Body of pancreas (tissue), 4 donors: ENCODE measurements around the gene DDX10. TPM values are rescaled to one million over a fixed set of nuclear protein-coding genes. Genes with fewer than 3 reads are reported as not detected.
"Not testable (repeated sequence)": the region's sequence is repeated elsewhere in the genome, so short reads cannot be mapped to it uniquely, and the experiment has no call there.

Experiments
- ATAC-seq: fragments of 150-250 bp; one replicate; pipeline ENCODE4 v1.9.1; 2016
- DNase-seq, 4 donors: peaks; one replicate each; pipeline ENCODE4 v3.0.0-alpha.2; 2019
- H3K27ac ChIP-seq, 4 donors: fragments of 200-600 bp; sonication (generic); 1 replicate in 3 of 4; 2 replicates in 1 of 4; pipeline versions ENCODE4 v1.5.1 to v1.6.1; 2016 to 2019; ENCODE audit warnings: mild to moderate bottlenecking in 1 of 4, mixed read lengths in 1 of 4, moderate library complexity in 1 of 4
- H3K27me3 ChIP-seq, 2 donors: fragments of 200-600 bp; sonication (generic); one replicate each; pipeline ENCODE4 v1.6.0; 2016; ENCODE audit warnings: mild to moderate bottlenecking in 1 of 2
- H3K36me3 ChIP-seq, 2 donors: fragments of 200-600 bp; sonication (generic); replicated peaks in 1 of 2; 2 replicates each; pipeline ENCODE4 v1.5.1; 2016; ENCODE audit warnings: low read depth in 2 of 2; ENCODE audit not compliant: insufficient read depth in 1 of 2
- H3K4me1 ChIP-seq: fragments of 200-600 bp; sonication (generic); one replicate; pipeline ENCODE4 v1.6.0; 2016
- H3K4me3 ChIP-seq, 2 donors: fragments of 200-600 bp; sonication (generic); 1 replicate in 1 of 2; 2 replicates in 1 of 2; pipeline ENCODE4 v1.5.1; 2016 to 2019
- H3K9me3 ChIP-seq, 3 donors: fragments of 200-600 bp; sonication (generic); 1 replicate in 2 of 3; 2 replicates in 1 of 3; pipeline ENCODE4 v1.5.1; 2016
- POLR2A ChIP-seq, 3 donors: fragments of 450-650 bp; IDR thresholded peaks; one replicate each; pipeline ENCODE4 v1.6.1; 2016; ENCODE audit warnings: antibody characterized with exemption in 3 of 3, mild to moderate bottlenecking in 2 of 3
- WGBS, 2 donors: methylation state at CpG; one replicate each; pipeline ENCODE4 v1.1.5; 2017; 5-methylcytosine and 5-hydroxymethylcytosine counted together
- intact Hi-C: fragments of 100-400 bp; cut with DNase I; formaldehyde crosslinking; loops from one replicate; pipeline ENCODE4 v1.15.1; 2023
- total RNA-seq, 2 donors: library from RNA; depleted of rRNA; stranded (reverse); fragments of >200 nt; gene quantifications; one replicate each; pipeline ENCODE4 v1.1.0, GENCODE V29; 2016
- TF ChIP-seq, protein P1 (sequence below), 7 experiments: fragments of 450-650 bp in 4 of 7; fragments of 200-600 bp in 3 of 7; sonication (generic) in 3 of 7; IDR thresholded peaks; one replicate each; pipeline ENCODE4 v1.5.1; 2016 to 2019; ENCODE audit warnings: antibody characterized with exemption in 7 of 7

DDX10 gene
- total RNA-seq, 2 donors from 2014 or later = 11.7 to 18.5 TPM

- ATAC-seq (no peak), DNase-seq (no peak)
- no peak for TF ChIP-seq POLR2A (IDR thresholded peaks at IDR 0.05)
- TF ChIP-seq, protein P1, sequence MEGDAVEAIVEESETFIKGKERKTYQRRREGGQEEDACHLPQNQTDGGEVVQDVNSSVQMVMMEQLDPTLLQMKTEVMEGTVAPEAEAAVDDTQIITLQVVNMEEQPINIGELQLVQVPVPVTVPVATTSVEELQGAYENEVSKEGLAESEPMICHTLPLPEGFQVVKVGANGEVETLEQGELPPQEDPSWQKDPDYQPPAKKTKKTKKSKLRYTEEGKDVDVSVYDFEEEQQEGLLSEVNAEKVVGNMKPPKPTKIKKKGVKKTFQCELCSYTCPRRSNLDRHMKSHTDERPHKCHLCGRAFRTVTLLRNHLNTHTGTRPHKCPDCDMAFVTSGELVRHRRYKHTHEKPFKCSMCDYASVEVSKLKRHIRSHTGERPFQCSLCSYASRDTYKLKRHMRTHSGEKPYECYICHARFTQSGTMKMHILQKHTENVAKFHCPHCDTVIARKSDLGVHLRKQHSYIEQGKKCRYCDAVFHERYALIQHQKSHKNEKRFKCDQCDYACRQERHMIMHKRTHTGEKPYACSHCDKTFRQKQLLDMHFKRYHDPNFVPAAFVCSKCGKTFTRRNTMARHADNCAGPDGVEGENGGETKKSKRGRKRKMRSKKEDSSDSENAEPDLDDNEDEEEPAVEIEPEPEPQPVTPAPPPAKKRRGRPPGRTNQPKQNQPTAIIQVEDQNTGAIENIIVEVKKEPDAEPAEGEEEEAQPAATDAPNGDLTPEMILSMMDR (IDR thresholded peaks at IDR 0.05) = no peak
- Histone ChIP-seq H3K27me3 (no peaks in the 10 kb centered on the region), H3K27ac (no peak overlapping the region), H3K9me3 (no peaks in the 10 kb centered on the region), H3K4me3 (no peak overlapping the region), H3K4me1 (no peaks in the 10 kb centered on the region), H3K36me3 (no peaks in the 10 kb centered on the region)
- intact Hi-C loops = no loop called here
- WGBS, 2 donors = 89 to 94% methylated on average over 1 of the region's 1 CpG
Observed at GRCh38 chr11:108639146-108639545, 25.7 kb upstream of the DDX10 start.

DNA sequence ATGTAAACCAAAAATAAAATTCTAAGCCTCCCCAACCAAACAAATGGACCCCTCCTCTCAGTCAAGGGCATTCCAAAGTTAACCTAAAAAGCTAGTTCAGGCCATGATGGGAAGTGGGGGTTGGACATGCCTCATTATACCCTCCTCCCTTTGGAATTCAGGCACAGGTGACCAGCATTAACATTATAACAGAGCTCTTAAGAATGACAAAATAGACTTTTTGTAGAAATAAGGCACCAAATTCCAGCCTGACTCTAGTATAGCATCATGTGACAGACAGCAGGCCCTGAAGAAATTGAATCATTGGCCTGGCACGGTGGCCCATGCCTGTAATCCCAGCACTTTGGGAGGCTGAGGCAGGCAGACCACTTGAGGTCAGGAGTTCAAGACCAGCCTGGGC is 23.1 kb upstream of the DDX10 start:
- WGBS, 2 donors = 82 to 89% methylated on average over 1 of the region's 1 CpG
- ATAC-seq, H3K4me3 ChIP-seq, H3K4me1 ChIP-seq, H3K27ac ChIP-seq, H3K36me3 ChIP-seq, DNase-seq, H3K9me3 ChIP-seq, H3K27me3 ChIP-seq, intact Hi-C loops: not testable (repeated sequence)

DNA sequence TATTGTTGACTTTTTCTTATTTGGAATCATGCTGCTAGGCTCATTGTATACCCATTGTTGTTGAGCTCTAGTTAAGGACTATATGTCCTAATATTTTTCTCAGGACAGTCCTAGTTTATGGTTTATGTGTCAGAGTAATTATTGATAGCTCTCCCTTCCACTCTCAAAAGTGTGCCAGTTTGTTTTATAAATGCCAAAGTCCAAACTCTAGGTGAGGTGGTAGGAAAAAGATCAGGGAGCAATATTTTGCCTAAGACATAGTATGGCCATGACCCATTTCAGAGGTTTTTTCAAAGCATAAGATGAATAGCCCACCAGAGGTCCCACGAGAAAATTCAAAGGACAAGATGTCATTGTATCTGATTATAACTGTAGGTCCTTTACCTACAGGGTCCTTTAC is 20.9 kb upstream of the DDX10 start:
- peaks cover 15% of the 10 kb centered on the region for H3K4me1 ChIP-seq
- H3K27ac ChIP-seq = no peak overlapping the region
- no peaks in the 10 kb centered on the region for H3K27me3 ChIP-seq
- TF ChIP-seq POLR2A (IDR thresholded peaks at IDR 0.05) = no peak
- TF ChIP-seq, protein P1 (IDR thresholded peaks at IDR 0.05) = no peak
- no peak for DNase-seq
- no peaks in the 10 kb centered on the region for H3K9me3 ChIP-seq
- no peak for ATAC-seq
- H3K4me3 ChIP-seq = no peak overlapping the region
- 23 to 53% methylated on average over 1 of the region's 1 CpG for WGBS, 2 donors
- no peaks in the 10 kb centered on the region for H3K36me3 ChIP-seq
- intact Hi-C loops = no loop called here

DNA sequence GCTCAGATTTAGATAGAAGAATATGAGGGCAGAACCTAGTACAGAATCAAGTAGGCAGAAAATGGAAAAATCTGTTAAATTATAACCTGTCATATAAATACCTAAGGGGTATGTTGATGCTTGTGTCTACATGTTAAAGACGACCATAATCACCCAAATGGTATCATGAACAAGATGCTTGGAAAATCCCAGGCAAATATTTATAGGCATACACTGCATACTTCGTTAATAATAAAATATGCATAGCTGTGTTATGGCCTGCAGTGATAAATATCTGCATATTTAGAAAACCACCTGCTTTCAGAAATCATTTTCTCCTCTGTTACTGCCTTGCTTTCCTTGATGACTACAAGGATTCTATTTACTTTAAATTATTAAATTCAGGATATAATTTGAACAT is 18.9 kb upstream of the DDX10 start:
- 59 to 77% methylated on average over 2 of the region's 2 CpGs for WGBS, 2 donors
- H3K4me1 ChIP-seq = peaks cover 15% of the 10 kb centered on the region
- intact Hi-C loops = no loop called here
- H3K27me3 ChIP-seq = no peaks in the 10 kb centered on the region
- no peak overlapping the region for H3K4me3 ChIP-seq
- ATAC-seq (no peak), DNase-seq (no peak)
- H3K9me3 ChIP-seq = no peaks in the 10 kb centered on the region
- no peak for TF ChIP-seq POLR2A (IDR thresholded peaks at IDR 0.05)
- TF ChIP-seq, protein P1 (IDR thresholded peaks at IDR 0.05) = no peak
- no peak overlapping the region for H3K27ac ChIP-seq
- H3K36me3 ChIP-seq = no peaks in the 10 kb centered on the region

- 60 to 88% methylated on average over 3 of the region's 3 CpGs for WGBS, 2 donors
- peaks cover 15% of the 10 kb centered on the region for H3K4me1 ChIP-seq
- ATAC-seq = peak; percentile 7
- no peaks in the 10 kb centered on the region for H3K9me3 ChIP-seq
- intact Hi-C loops = no loop called here
- TF ChIP-seq, protein P1 (IDR thresholded peaks at IDR 0.05) = no peak
- no peak for TF ChIP-seq POLR2A (IDR thresholded peaks at IDR 0.05)
- no peak for DNase-seq
- no peaks in the 10 kb centered on the region for H3K36me3 ChIP-seq
- peak overlapping the region; percentile 27 to 74 (median 50) for H3K27ac ChIP-seq
- no peak overlapping the region for H3K4me3 ChIP-seq
- H3K27me3 ChIP-seq = no peaks in the 10 kb centered on the region
Observed at GRCh38 chr11:108647387-108647700, 17.5 kb upstream of the DDX10 start.
